ENCODE results near the gene ZNF555. TPM values are rescaled to one million over a fixed set of nuclear protein-coding genes. Genes with fewer than 3 reads are reported as not detected.

Gene ZNF555
- total and polyA plus RNA-seq, 9 of the 15 experiments (the other 6 are each of a cell fraction or from before 2014, with no cell fraction given), result 2.0 to 6.7 (median 5.4) TPM

- Histone ChIP-seq H3K36me3 (ENCODE audit: control insufficient read depth, insufficient read depth, low read length) (peaks cover 88% of the 10 kb centered on the region; the same call in 2 of the 3 replicates), H4K20me1 (replicated peaks; ENCODE audit: control insufficient read depth, insufficient read depth, low read length) (0 out of 2 replicates have a peak, but pooled peaks cover 5% of the 10 kb centered on the region), H3K9ac (ENCODE audit: insufficient read depth in 1 of 2, low read depth in 2 of 2, low read length in 2 of 2) (no peak overlapping the region), H3K4me3 (no peak overlapping the region), H3K4me2 (ENCODE audit: insufficient read depth, low read length) (no peak overlapping the region), H3K27ac (ENCODE audit: extremely low read depth, low read depth, low read length) (no peak overlapping the region), H3K79me2 (ENCODE audit: control insufficient read depth, insufficient read depth, low read length) (peaks cover 21% of the 10 kb centered on the region), H3K9me3 (replicated peaks; ENCODE audit: control insufficient read depth, insufficient read depth, low read depth, low read length) (no peaks in the 10 kb centered on the region), H2AFZ (ENCODE audit: low read depth, low read length) (no peak overlapping the region), H3K9me1 (ENCODE audit: control insufficient read depth, insufficient read depth, low read length) (peaks cover 3% of the 10 kb centered on the region), H3K27me3 (ENCODE audit: control insufficient read depth in 2 of 2, insufficient read depth in 2 of 2, low read length in 2 of 2) (no peaks in the 10 kb centered on the region), H3K4me1 (replicated peaks in 1 of 2; ENCODE audit: control insufficient read depth in 2 of 2, insufficient read depth in 2 of 2, low read length in 2 of 2) (peaks cover 0 to 28% of the 10 kb centered on the region in 2 experiments; a peak in 1 of 5 replicates)
- no peak for TF ChIP-seq ZNF143 (CRISPR knock-in tag; IDR thresholded peaks at IDR 0.05)
- TF ChIP-seq ZFX (CRISPR knock-in tag; IDR thresholded peaks at IDR 0.05), result no peak
- TF ChIP-seq RBM22 (IDR thresholded peaks at IDR 0.05; ENCODE audit: low read depth, low read length, poor library complexity, severe bottlenecking), result no peak
- no peak for TF ChIP-seq TBP (optimal IDR thresholded peaks at IDR 0.05; ENCODE audit: low read depth, low read length)
- no peak for TF ChIP-seq PATZ1 (CRISPR knock-in tag; IDR thresholded peaks at IDR 0.05; ENCODE audit: borderline replicate concordance)
- TF ChIP-seq CEBPZ (IDR thresholded peaks at IDR 0.05; ENCODE audit: borderline replicate concordance, low read depth, low read length), result no peak
- no peak for TF ChIP-seq FOXA1 (IDR thresholded peaks at IDR 0.05; ENCODE audit: borderline replicate concordance)
- no peak for TF ChIP-seq ADNP (tag; IDR thresholded peaks at IDR 0.05)
- TF ChIP-seq DNMT1 (IDR thresholded peaks at IDR 0.05), result no peak
- TF ChIP-seq CHCHD3 (CRISPR knock-in tag; IDR thresholded peaks at IDR 0.05), result no peak
- no peak for TF ChIP-seq RBM17 (IDR thresholded peaks at IDR 0.05; ENCODE audit: borderline replicate concordance, low read depth, low read length)
- TF ChIP-seq, protein P1, sequence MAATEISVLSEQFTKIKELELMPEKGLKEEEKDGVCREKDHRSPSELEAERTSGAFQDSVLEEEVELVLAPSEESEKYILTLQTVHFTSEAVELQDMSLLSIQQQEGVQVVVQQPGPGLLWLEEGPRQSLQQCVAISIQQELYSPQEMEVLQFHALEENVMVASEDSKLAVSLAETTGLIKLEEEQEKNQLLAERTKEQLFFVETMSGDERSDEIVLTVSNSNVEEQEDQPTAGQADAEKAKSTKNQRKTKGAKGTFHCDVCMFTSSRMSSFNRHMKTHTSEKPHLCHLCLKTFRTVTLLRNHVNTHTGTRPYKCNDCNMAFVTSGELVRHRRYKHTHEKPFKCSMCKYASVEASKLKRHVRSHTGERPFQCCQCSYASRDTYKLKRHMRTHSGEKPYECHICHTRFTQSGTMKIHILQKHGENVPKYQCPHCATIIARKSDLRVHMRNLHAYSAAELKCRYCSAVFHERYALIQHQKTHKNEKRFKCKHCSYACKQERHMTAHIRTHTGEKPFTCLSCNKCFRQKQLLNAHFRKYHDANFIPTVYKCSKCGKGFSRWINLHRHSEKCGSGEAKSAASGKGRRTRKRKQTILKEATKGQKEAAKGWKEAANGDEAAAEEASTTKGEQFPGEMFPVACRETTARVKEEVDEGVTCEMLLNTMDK (IDR thresholded peaks at IDR 0.05; ENCODE audit: borderline replicate concordance, insufficient read depth, low read depth, low read length, poor library complexity, severe bottlenecking), result no peak
- 96% methylated on average over 7 of the region's 7 CpGs for WGBS (ENCODE audit: insufficient coverage, low coverage, missing lambda C conversion rate)
- ChIA-PET POLR2A (no interaction called here), CTCF (ENCODE audit: low intra/inter-chr PET ratio) (no interaction called here)
- BruUV-seq (replicated peaks), result no TSS peak
- FAIRE-seq (no peak), DNase-seq (ENCODE audit: extremely low read depth in 1 of 4, low spot score in 3 of 4) (no peak), ATAC-seq (no peak)
- intact Hi-C loops (cut with micrococcal nuclease), result no loop called here
- in situ Hi-C loops (cut with MboI), result no loop called here
These were observed 48.1 kb upstream of the ZNF555 start for GRCh38 chr19:2793126-2793525.

All from K562 (cell line).